ENCODE data around the gene IL10.

IL10 gene

GRCh38 chr1:206723805-206724472, 48.4 kb downstream of the IL10 start:
- Histone ChIP-seq H3K27ac (peak overlapping the region; percentile 58), H3K4me1 (ENCODE audit: control insufficient read depth in 1 of 2, insufficient read depth in 1 of 2, low read depth in 1 of 2, low read length in 1 of 2) (peaks cover 74 to 95% of the 10 kb centered on the region in 2 experiments)

GRCh38 chr1:206723462-206723804, 48.9 kb downstream of the IL10 start:
- Histone ChIP-seq H3K9me3 (no peaks in the 10 kb centered on the region), H3K36me3 (peaks cover 6% of the 10 kb centered on the region), H3K27me3 (no peaks in the 10 kb centered on the region), H3K4me3 (ENCODE audit: low read depth in 1 of 2, low read length in 1 of 2) (peak overlapping the region in 1 of 2 experiments; percentile 12), H3K27ac (peak overlapping the region; percentile 58), H3K4me1 (ENCODE audit: control insufficient read depth in 1 of 2, insufficient read depth in 1 of 2, low read depth in 1 of 2, low read length in 1 of 2) (peaks cover 73 to 95% of the 10 kb centered on the region in 2 experiments)
- no peak for TF ChIP-seq CTCF (IDR thresholded peaks at IDR 0.05)

More at GRCh38 chr1:206723805-206724472, 48.4 kb downstream of the IL10 start:
- Histone ChIP-seq H3K9me3 (no peaks in the 10 kb centered on the region), H3K36me3 (peaks cover 8% of the 10 kb centered on the region), H3K4me3 (ENCODE audit: low read depth in 1 of 2, low read length in 1 of 2) (no peak overlapping the region), H3K27me3 (no peaks in the 10 kb centered on the region)
- TF ChIP-seq CTCF (IDR thresholded peaks at IDR 0.05), result no peak

GRCh38 chr1:206722751-206723461, 49.4 kb downstream of the IL10 start:
- Histone ChIP-seq H3K9me3 (no peaks in the 10 kb centered on the region), H3K27me3 (no peaks in the 10 kb centered on the region), H3K27ac (peak overlapping the region; percentile 58), H3K4me1 (ENCODE audit: control insufficient read depth in 1 of 2, insufficient read depth in 1 of 2, low read depth in 1 of 2, low read length in 1 of 2) (peaks cover 73 to 95% of the 10 kb centered on the region in 2 experiments), H3K4me3 (ENCODE audit: low read depth in 1 of 2, low read length in 1 of 2) (peak overlapping the region in 1 of 2 experiments; percentile 12), H3K36me3 (peaks cover 6% of the 10 kb centered on the region)
- TF ChIP-seq CTCF (IDR thresholded peaks at IDR 0.05), result no peak

GRCh38 chr1:206721454-206721853, 50.8 kb downstream of the IL10 start:
- peaks cover 73 to 95% of the 10 kb centered on the region in 2 experiments for H3K4me1 ChIP-seq (ENCODE audit: control insufficient read depth in 1 of 2, insufficient read depth in 1 of 2, low read depth in 1 of 2, low read length in 1 of 2)
- TF ChIP-seq CTCF (IDR thresholded peaks at IDR 0.05), result no peak
- H3K27me3 ChIP-seq, result no peaks in the 10 kb centered on the region
- H3K36me3 ChIP-seq, result peaks cover 6% of the 10 kb centered on the region
- no peak overlapping the region for H3K27ac ChIP-seq
- no peaks in the 10 kb centered on the region for H3K9me3 ChIP-seq
- H3K4me3 ChIP-seq (ENCODE audit: low read depth in 1 of 2, low read length in 1 of 2), result no peak overlapping the region

GRCh38 chr1:206719169-206719839, 53.0 kb downstream of the IL10 start:
- Histone ChIP-seq H3K4me1 (ENCODE audit: control insufficient read depth in 1 of 2, insufficient read depth in 1 of 2, low read depth in 1 of 2, low read length in 1 of 2) (peaks cover 73 to 93% of the 10 kb centered on the region in 2 experiments), H3K27ac (peak overlapping the region; percentile 14), H3K4me3 (ENCODE audit: low read depth in 1 of 2, low read length in 1 of 2) (no peak overlapping the region), H3K9me3 (no peaks in the 10 kb centered on the region), H3K27me3 (no peaks in the 10 kb centered on the region), H3K36me3 (peaks cover 6% of the 10 kb centered on the region)
- no peak for TF ChIP-seq CTCF (IDR thresholded peaks at IDR 0.05)
